Measurements from ENCODE around the gene TRAK1.
"Not testable (repeated sequence)": the region's sequence is repeated elsewhere in the genome, so short reads cannot be mapped to it uniquely, and the experiment has no call there.

The TRAK1 gene
- total RNA-seq = 50.7 to 55.2 reads per million in 2 experiments

- DNase-seq (ENCODE audit: low read depth) = no peak
These were observed at the start of gene TRAK1 for GRCh38 chr3:42090973-42091731. TRAK1 (plus strand) TSS chr3:42091357; CDS start chr3:42091470, 113 bp downstream.

- DNase-seq (ENCODE audit: low read depth) = no peak
These were observed 48.4 kb upstream of the TRAK1 start for GRCh38 chr3:42042747-42043098.

GRCh38 chr3:42043099-42043813, 47.9 kb upstream of the TRAK1 start:
- DNase-seq (ENCODE audit: low read depth) = no peak

- DNase-seq (ENCODE audit: low read depth) = no peak
These were observed 45.4 kb upstream of the TRAK1 start for GRCh38 chr3:42045708-42046243.

GRCh38 chr3:42048526-42048925, 42.6 kb upstream of the TRAK1 start:
- DNase-seq (ENCODE audit: low read depth) = not testable (repeated sequence)

- no peak for DNase-seq (ENCODE audit: low read depth)
These were observed 41.0 kb upstream of the TRAK1 start for GRCh38 chr3:42050126-42050525.

GRCh38 chr3:42051384-42052131, 39.6 kb upstream of the TRAK1 start:
- DNase-seq (ENCODE audit: low read depth) = no peak

GRCh38 chr3:42052132-42052483, 39.0 kb upstream of the TRAK1 start:
- no peak for DNase-seq (ENCODE audit: low read depth)

- no peak for DNase-seq (ENCODE audit: low read depth)
These were observed 38.4 kb upstream of the TRAK1 start for GRCh38 chr3:42052484-42053351.

GRCh38 chr3:42053476-42053875, 37.7 kb upstream of the TRAK1 start:
- no peak for DNase-seq (ENCODE audit: low read depth)

- no peak for DNase-seq (ENCODE audit: low read depth)
These were observed 35.9 kb upstream of the TRAK1 start for GRCh38 chr3:42055291-42055690.

GRCh38 chr3:42056840-42057239, 34.3 kb upstream of the TRAK1 start:
- DNase-seq (ENCODE audit: low read depth) = no peak

- no peak for DNase-seq (ENCODE audit: low read depth)
These were observed 33.5 kb upstream of the TRAK1 start for GRCh38 chr3:42057561-42058211.

GRCh38 chr3:42061025-42061712, 30.0 kb upstream of the TRAK1 start:
- DNase-seq (ENCODE audit: low read depth) = no peak

GRCh38 chr3:42061713-42062380, 29.3 kb upstream of the TRAK1 start:
- no peak for DNase-seq (ENCODE audit: low read depth)

GRCh38 chr3:42062464-42062863, 28.7 kb upstream of the TRAK1 start:
- no peak for DNase-seq (ENCODE audit: low read depth)

GRCh38 chr3:42063888-42064287, 27.3 kb upstream of the TRAK1 start:
- DNase-seq (ENCODE audit: low read depth) = no peak

GRCh38 chr3:42066516-42067181, 24.5 kb upstream of the TRAK1 start:
- DNase-seq (ENCODE audit: low read depth) = no peak

GRCh38 chr3:42067326-42067725, 23.8 kb upstream of the TRAK1 start:
- no peak for DNase-seq (ENCODE audit: low read depth)

Data from T follicular helper cell (primary cell).